ENCODE results near the gene NSUN7.

DNA sequence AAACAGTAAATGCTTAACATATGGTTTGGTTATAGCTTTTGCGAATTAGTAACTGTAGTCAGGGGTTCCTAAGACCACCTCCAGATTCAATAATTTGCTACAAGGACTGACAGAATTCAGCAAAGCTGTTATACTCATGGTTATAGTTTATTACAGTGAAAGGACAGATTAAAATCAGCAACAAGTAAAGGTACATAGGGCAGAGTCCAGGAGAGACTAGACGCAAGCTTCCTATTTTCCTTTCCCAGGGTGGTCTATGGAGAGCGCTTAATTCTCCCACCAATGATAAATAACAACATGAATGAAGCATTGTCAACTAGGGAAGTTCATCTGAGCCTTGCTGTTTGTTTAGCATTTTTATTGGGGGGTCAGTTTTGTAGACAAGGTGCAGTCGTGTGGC is 5.9 kb downstream of the NSUN7 start:
- TF ChIP-seq CTCF (IDR thresholded peaks at IDR 0.05; ENCODE audit: borderline replicate concordance, extremely low read depth, low read length, poor library complexity, severe bottlenecking) = no peak
- TF ChIP-seq EZH2 (IDR thresholded peaks at IDR 0.05; ENCODE audit: borderline replicate concordance, low read depth, low read length, severe bottlenecking) = no peak
